Stimulated activated CD8-positive, alpha-beta memory T cell treated with anti-CD3 and anti-CD28 coated beads, Interleukin-7, amount 100 ng/mL, for 24 hours (primary cell): ENCODE measurements around the gene PNCK.

Source experiments
- DNase-seq: peaks from one replicate; pipeline ENCODE4 v3.0.0-alpha.2; 2020; ENCODE audit warnings: low read depth

The PNCK gene

GRCh38 chrX:153640736-153641575, 32.7 kb downstream of the PNCK start:
- no peak for DNase-seq

- no peak for DNase-seq
Measured at GRCh38 chrX:153640045-153640686, 33.4 kb downstream of the PNCK start.

- no peak for DNase-seq
Measured at GRCh38 chrX:153639177-153640044, 34.2 kb downstream of the PNCK start.

GRCh38 chrX:153638436-153639176, 35.0 kb downstream of the PNCK start:
- no peak for DNase-seq

- DNase-seq: no peak
Measured at GRCh38 chrX:153638041-153638371, 35.6 kb downstream of the PNCK start.

GRCh38 chrX:153637121-153638040, 36.2 kb downstream of the PNCK start:
- DNase-seq: no peak

- no peak for DNase-seq
Measured at GRCh38 chrX:153636716-153637115, 36.9 kb downstream of the PNCK start.

GRCh38 chrX:153635788-153636668, 37.6 kb downstream of the PNCK start:
- no peak for DNase-seq

- DNase-seq: no peak
Measured at GRCh38 chrX:153635388-153635787, 38.2 kb downstream of the PNCK start.

- no peak for DNase-seq
Measured at GRCh38 chrX:153634832-153635231, 38.8 kb downstream of the PNCK start.

GRCh38 chrX:153634236-153634635, 39.4 kb downstream of the PNCK start:
- no peak for DNase-seq

GRCh38 chrX:153633607-153634180, 39.9 kb downstream of the PNCK start:
- DNase-seq: no peak

- DNase-seq: no peak
Measured at GRCh38 chrX:153633048-153633447, 40.6 kb downstream of the PNCK start.

GRCh38 chrX:153632595-153632946, 41.0 kb downstream of the PNCK start:
- no peak for DNase-seq

GRCh38 chrX:153631907-153632594, 41.6 kb downstream of the PNCK start:
- no peak for DNase-seq

- DNase-seq: no peak
Measured at GRCh38 chrX:153631346-153631745, 42.3 kb downstream of the PNCK start.

GRCh38 chrX:153628665-153629064, 44.9 kb downstream of the PNCK start:
- DNase-seq: no peak

- no peak for DNase-seq
Measured at GRCh38 chrX:153628129-153628528, 45.5 kb downstream of the PNCK start.

GRCh38 chrX:153627675-153628111, 45.9 kb downstream of the PNCK start:
- DNase-seq: no peak
